NCI-H526 (cell line): Measurements from ENCODE around the gene SOCS6.
"Not testable (repeated sequence)": the region's sequence is repeated elsewhere in the genome, so short reads cannot be mapped to it uniquely, and the experiment has no call there.

Experiments
- DNase-seq, 2 experiments: peaks; one replicate each; lab custom pipeline; 2025; lab: John Stamatoyannopoulos, UW

Gene SOCS6

DNA sequence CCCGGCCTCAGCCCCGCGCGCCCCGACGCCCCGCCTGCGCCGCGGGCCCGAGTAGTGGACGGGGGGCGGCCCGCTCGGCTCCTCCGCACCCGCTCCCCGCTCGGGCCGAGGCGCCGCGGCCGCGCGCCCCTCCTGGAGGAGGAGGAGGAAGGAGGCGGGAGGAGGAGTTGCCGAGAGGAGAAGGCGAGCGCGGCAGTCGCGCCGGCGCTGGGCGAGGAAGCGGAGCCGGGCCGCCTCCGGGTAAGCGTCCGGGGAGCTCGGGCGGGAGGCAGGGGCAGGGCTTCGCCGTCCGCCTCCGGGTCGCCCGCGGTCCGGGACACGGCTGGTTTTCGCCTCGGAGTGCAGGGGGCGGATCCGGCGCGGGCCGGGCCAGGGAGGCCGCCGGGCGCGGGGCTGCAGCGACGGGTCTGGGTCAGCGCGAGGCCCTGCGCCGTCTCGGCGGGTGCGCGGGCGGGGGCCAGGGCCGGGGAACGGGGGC is at the start of gene SOCS6:
SOCS6 (plus strand) TSS at position 195 of the 478 bp plus-strand sequence. CDS start 35,624 bp downstream, outside the sequence.
- DNase-seq = peak; percentile 15 to 72

DNA sequence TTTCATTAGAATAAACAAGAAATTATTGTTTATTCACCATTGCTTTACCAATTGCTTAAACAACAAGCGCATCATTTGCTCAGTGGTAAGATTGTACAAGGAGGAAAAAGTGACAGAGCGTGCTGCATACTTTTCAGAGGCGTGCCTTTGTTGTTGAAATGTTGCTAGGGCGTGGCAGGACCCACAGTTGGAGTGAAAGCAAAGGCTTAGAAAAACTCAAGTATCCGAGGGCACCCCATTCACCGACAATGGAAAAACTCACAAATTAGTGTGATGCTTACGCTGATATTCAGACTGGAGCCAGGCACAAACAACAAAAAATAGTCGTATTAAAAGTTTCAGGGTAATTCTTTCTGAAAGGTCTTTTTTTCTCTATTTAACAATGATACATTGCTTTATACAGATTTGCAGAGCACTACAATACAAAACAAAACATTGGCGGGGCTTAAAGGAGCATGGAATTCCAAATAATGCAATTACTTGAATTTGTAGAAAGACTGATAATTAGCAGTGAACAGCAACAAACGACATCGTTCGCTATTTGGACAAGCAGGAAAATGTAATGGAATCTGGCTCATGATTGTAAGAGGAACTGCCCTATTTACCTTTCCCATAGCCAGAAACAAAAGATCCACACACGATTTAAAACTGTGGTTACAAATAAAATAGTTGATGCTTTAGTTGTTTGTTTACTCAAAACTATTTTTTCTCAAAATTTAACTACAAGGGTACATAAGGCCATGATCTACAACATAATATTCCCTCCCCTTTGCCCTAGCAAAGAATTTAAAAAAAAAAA is 45.5 kb upstream of the SOCS6 start:
- no peak for DNase-seq

DNA sequence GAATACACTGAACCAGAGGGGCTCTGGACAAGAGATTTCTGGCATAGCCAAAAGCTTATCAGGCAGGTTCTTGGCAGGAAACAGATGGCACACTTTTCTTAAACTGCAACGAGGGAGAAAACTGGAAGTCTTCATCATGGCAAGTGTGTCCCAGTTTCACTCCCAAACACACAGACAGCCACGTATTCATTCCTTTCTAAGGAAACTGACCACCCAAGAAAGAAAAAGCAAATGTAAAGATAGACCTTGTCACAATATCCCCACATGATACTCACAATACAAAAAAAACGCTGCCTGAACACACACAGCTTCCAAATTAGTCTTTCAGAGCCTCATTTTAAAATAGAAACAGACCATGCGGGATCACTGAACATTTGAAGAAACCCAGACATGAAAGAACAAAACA is 42.8 kb upstream of the SOCS6 start:
- DNase-seq = no peak

DNA sequence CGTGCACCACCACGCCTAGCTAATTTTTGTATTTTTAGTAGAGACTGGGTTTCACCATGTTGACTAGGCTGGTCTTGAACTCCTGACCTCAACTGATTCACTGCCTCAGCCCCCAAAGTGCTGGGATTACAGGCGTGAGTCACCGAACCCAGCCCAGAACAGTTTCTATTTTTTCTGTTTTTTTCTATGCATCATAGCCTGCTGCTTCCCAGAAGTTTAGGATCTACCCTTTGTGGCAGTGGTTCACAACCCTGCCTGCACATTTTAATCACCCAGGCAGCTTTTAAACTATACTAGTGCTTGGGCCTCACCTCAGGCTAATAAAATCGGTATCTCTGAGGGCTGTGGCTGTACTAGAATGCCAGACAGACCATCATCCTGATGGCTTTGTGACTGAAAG is 39.7 kb upstream of the SOCS6 start:
- no peak for DNase-seq

GRCh38 chr18:70249861-70250260 is 39.0 kb upstream of the SOCS6 start:
- not testable (repeated sequence) for DNase-seq

GRCh38 chr18:70250781-70251180 is 38.1 kb upstream of the SOCS6 start:
- no peak for DNase-seq

DNA sequence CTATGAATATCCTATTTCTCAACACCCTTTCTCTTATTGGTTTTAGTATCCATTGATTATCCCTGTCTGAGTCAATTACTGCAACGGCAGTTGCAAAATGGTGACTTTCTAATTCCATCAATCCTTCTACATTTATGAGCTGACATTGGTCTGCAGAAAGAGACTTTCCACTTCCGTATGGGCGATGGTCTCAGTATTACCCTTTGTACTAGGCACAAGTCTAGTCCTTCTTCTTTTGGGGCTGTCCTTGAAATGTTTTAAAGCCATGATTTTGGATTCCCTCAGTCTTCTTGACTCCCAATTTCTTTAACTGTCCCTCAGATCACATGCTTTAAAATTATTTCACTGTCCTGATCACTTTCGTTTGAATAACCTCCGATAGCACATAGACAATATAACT is 32.7 kb upstream of the SOCS6 start:
- DNase-seq = no peak

DNA sequence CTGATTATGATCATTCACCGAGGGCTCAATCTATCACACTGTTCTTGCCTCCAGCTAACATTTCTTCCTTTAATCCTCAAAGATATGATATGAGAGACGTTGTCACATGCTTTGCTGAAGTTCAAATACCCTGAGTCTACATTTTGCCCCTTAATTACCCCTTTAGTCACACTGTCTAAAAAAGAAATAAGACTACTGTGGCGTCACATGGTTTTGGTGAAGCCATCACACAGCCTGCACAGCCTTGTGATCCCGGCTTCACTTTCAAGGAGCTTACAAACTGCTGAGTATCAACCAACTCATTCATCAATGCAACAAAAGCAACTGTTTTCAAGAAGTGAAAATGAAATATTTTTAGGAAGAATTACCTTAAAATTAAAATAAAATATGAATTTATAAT is 31.9 kb upstream of the SOCS6 start:
- no peak for DNase-seq

DNA sequence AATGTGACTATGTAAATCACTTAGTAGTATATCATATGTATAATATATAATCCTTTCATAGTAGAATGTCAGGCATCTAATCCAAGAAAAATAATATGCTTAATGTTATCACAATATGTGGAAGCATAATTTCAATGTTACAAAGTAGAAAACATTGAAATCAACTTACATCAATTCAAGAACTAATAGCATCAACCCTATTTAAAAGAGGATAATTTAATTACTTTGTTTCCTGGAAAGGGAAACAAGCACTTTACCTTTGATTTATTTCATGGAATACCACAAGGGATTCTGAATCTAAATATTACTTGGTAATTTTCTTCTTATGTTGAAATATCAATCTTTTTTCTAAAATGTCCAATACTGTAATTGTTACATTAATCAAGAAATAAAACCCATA is 30.6 kb upstream of the SOCS6 start:
- DNase-seq = no peak

DNA sequence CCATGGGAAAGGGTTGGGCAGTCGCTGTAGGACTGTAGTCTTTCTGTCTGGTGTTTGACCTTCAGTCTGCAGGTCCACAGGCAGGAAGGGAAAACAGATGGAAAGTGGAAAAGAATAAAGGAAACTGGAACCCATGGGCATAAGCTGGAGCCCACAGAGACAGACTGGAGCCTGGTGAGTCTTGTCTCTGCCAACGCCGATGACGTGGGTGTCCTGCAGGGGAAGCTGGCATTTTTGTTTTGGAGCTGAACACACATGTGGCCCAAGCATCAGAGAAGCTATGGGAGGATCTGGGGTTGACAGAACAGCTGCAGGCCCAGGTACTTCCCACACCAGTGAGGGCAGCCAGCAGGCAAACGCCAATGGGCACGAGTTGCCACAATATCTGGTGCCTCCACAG is 28.2 kb upstream of the SOCS6 start:
- DNase-seq = no peak

GRCh38 chr18:70261141-70261788 is 27.6 kb upstream of the SOCS6 start:
- no peak for DNase-seq

DNA sequence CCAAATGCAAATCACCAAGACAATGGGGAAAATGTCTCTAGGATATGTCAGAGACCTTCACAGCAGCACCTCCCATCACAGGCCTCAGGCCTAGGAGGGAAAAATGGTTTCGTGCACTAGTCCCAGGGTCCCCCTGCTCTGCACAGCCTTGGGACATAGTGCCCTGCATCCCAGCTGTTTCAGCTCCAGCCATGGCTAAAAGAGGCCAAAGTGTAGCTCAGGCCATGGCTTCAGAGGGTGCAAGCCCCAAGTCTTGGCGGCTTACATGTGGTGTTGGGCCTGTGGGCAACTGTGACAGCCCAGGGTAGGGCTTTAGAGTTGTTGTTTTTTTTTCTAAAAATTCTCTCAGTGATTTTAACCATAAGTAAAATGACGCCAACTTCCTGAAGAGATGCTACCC is 25.5 kb upstream of the SOCS6 start:
- DNase-seq = peak in 1 of 2 experiments; percentile 31

DNA sequence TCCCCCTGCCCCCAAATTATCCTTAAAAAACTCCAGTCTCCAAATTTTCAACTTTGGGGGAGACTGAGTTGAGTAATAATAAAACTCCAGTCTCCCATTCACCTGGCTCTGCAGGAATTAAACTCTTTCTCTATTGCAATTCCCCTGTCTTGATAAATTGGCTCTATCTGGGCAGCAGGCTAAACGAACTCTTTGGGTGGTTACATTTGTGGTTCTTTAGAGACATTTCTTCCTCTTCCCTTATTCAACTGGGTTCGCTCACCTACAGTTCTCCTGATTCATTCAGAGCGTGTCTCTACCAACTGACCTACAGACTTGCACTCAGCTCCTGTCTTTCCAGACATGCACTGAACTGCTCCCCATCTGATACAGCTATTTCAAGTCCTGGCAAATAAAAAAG is 17.1 kb upstream of the SOCS6 start:
- no peak for DNase-seq

DNA sequence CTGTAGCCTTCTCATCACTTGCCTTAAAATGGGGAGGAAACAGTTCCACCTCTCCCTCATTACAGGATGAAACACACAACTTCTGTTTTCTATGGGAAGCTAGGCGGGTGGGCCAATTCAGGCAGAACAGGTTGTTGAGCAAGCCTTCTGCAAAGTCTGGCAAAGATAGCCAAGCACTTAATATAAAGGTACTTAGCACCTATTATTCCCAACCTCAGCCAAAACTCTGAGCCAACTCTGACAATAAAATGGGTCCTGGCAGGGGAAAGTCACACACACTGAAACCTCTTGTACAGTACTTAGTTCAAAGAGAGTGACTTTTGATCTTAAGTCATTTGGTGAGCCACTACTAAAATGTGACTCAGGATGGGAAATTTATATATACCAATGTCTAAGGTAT is 15.8 kb upstream of the SOCS6 start:
- DNase-seq = no peak

GRCh38 chr18:70276416-70277191 is 12.2 kb upstream of the SOCS6 start:
- no peak for DNase-seq

GRCh38 chr18:70279470-70279869 is 9.4 kb upstream of the SOCS6 start:
- DNase-seq = no peak

DNA sequence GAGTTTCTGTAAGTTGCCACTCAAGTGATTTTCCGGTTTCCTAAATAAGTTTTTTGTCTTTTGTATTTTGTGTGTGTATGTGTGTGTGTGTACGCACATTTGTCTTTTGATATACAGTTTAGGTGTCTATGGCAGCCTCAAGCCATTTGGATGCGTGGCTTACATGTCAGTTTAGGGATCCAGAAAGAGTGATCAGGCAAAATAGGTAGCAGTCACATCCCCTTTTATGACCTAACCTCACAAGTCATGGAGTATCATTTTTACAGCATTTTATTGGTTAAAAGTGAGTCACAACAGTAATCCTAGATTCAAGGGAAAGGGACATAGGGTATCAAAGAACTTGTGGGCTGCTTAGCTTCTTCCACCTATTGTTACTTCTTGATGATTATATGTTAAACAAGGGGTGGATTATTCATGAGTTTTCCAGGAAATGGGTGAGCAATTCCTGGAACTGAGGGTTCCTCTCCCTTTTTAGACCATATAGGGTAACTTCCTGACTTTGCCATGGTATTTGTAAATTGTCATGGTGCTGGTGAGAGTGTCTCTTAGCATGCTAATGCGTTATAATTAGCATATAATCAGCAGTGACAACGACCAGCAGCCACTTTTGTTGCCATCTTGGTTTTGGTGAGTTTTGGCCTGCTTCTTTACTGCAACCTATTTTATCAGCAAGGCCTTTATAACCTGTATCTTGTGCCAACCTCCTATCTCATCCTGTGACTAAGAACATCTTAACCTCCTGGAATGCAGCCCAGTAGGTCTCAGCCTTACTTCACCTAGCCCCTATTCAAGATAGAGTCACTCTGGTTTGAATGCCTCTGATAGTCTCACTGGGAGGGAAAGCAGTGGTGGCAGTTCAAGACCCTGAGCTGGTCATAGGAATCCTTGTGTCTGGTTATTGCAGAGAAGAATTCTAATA is 8.6 kb upstream of the SOCS6 start:
- no peak for DNase-seq

DNA sequence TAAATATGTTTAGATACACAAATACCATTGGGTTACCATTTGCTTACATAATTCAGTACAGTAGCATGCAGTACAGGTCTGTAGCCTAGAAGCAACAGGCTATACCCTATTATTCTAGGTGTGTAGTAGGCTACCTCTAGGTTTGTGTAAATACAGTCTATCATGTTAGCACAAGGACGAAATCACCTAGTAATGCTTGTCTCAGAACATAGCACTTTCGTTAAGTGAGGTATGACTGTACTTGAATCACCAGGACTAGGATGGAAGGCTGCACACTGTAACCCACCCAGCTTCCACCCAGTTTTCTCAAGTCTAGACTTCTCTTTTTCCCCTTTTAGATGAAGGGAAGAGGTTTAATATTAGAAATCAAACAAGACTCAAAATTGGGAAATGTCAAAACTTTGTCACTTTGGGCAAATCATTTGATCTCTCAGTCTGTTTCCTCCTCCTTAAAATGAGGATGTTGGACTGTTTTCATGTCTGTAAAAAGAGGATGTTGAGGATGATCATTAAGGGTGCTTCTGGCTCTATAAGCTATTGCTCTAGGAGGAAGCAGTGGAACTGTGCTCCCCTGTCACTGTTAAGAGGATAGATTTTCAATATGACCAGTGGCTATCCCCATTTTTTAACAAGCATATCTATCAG is 3.7 kb upstream of the SOCS6 start:
- no peak for DNase-seq

DNA sequence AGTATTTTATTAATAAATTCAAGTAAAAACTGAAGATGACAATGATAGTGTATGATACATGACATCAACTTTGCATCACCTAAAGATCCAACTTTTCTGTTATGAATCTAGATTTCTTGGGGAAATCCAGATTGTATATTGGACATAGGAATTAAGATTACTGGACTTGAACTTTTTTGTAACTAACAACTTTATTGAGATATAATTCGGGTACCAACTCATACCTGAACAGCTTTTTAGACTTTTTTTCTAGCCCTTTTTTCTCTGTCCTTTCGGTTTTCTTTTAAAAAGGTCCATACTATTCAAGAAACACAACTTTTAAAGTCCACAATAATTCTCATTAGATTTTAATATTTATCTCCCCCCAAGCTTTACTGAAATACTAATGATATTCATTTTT is 1.1 kb upstream of the SOCS6 start:
- DNase-seq = no peak

DNA sequence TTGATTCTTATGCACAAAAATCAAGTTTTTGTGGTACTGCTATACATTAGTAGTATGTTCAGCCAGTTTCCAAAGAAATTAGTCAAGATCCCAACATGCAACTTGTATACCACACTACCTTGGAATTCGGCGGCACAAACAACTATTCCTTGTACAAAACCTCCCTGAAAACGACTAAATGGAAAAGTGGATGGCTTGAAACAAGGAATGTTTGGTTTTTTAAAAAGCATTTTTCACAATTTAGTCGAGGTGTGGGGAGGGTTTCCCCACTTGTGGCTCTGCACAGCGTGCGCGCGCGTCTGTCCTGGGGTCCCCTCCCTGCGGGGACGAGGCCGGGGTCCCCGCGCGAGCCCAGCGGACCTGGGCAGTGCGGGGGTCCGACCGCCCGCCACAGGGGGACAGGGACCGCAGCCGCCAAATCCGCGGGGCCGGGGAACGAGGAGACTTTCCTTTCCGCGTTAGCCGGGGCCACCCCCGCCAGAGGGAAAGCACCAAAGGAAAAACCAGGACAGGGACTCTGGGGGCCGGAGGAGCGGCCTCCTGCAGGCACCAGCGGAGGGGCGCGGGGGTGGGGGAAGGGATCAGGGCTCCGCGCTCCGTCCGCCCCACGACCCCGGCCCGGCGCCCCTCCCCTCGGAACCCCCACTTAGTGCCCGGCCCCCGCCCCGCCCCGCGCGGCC is 534 bp upstream of the SOCS6 start:
- DNase-seq = peak in 1 of 2 experiments; percentile 61
